ENCODE data around the gene ALOX15B. TPM values are rescaled to one million over a fixed set of nuclear protein-coding genes. Genes with fewer than 3 reads are reported as not detected.

ALOX15B gene
- total and polyA plus RNA-seq, 10 of the 15 experiments (the other 5 are each of a cell fraction or from before 2014, with no cell fraction given), result 0.01 TPM; not detected in 9

DNA sequence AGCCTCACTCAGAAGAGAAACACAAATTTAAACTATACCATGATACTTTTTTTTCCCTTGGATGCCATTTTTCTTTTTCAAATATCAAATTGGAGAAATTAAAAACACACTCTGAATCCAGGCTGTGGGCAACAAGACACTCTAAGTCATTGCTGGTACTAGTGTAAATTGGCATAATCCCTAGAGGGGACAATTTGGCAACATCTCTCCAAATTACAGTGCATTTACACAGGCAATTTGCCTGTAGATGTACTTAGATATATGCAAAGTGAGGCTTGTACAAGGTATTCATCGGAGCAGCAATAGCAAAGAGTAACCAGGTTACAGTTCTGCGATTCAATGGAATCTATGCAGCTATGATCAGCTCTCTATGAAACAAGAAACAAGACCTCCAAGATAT, 43.1 kb upstream of the ALOX15B start:
- intact Hi-C loops (cut with micrococcal nuclease; ENCODE audit: unreplicated experiment) (no loop called here), in situ Hi-C loops (cut with MboI) (no loop called here)
- ChIA-PET POLR2A (no interaction called here), SMC1A (ENCODE audit: uncharacterized antibody, unreplicated experiment) (no interaction called here), CTCF (interaction anchor here (1.1 to 2.4 kb wide), 2 partner anchors 45 to 56 kb away, joined by 3 to 10 read pairs; no protein-coding TSS in a partner anchor), RAD21 (ENCODE audit: unreplicated experiment) (no interaction called here)
- Histone ChIP-seq H3K9me3 (replicated peaks; ENCODE audit: control insufficient read depth, insufficient read depth, low read length) (no peaks in the 10 kb centered on the region), H3K4me3 (no peak overlapping the region), H2AFZ (ENCODE audit: control insufficient read depth, low read depth, low read length) (no peak overlapping the region), H3K27me3 (replicated peaks in 1 of 2; ENCODE audit: control insufficient read depth in 2 of 2, insufficient read depth in 2 of 2, low read length in 1 of 2) (no peaks in the 10 kb centered on the region), H3K4me2 (ENCODE audit: control insufficient read depth, insufficient read depth) (no peak overlapping the region), H3K4me1 (ENCODE audit: control insufficient read depth, insufficient read depth, low read length) (peaks cover 6% of the 10 kb centered on the region; the same call in 1 of the 2 replicates), H3K79me2 (ENCODE audit: control insufficient read depth, insufficient read depth, low read length) (no peaks in the 10 kb centered on the region), H3K27ac (ENCODE audit: control insufficient read depth, insufficient read depth) (no peak overlapping the region), H3K36me3 (ENCODE audit: control insufficient read depth in 2 of 2, insufficient read depth in 2 of 2, low read length in 1 of 2) (no peaks in the 10 kb centered on the region), H4K20me1 (ENCODE audit: control insufficient read depth, insufficient read depth) (no peaks in the 10 kb centered on the region), H3K9ac (ENCODE audit: control insufficient read depth, insufficient read depth, low read length) (no peak overlapping the region)
- FAIRE-seq (no peak), DNase-seq (ENCODE audit: low read depth, low spot score) (no peak), ATAC-seq (no peak)
- no TSS peak for BruUV-seq (replicated peaks)
- no peak for TF ChIP-seq CHD1 (IDR thresholded peaks at IDR 0.05; ENCODE audit: low read depth, low read length)
- no peak for TF ChIP-seq ZSCAN29 (IDR thresholded peaks at IDR 0.05)
- TF ChIP-seq NR2C2 (IDR thresholded peaks at IDR 0.05; ENCODE audit: borderline replicate concordance, control insufficient read depth, insufficient read length, low read depth), result no peak
- TF ChIP-seq HDGF (IDR thresholded peaks at IDR 0.05), result no peak
- TF ChIP-seq ZNF207 (IDR thresholded peaks at IDR 0.05; ENCODE audit: borderline replicate concordance), result no peak
- TF ChIP-seq RAD21 (IDR thresholded peaks at IDR 0.05; ENCODE audit: insufficient read depth, low read depth, low read length), result no peak
- TF ChIP-seq MEF2A (IDR thresholded peaks at IDR 0.05; ENCODE audit: insufficient read depth, low read depth, low read length), result no peak
- no peak for TF ChIP-seq LARP7 (IDR thresholded peaks at IDR 0.05)
- TF ChIP-seq NBN (IDR thresholded peaks at IDR 0.05), result no peak
- no peak for TF ChIP-seq FOXM1 (IDR thresholded peaks at IDR 0.05; ENCODE audit: low read depth, low read length)
- no peak for TF ChIP-seq REST (IDR thresholded peaks at IDR 0.05; ENCODE audit: low read depth, low read length)
- TF ChIP-seq, protein P1, sequence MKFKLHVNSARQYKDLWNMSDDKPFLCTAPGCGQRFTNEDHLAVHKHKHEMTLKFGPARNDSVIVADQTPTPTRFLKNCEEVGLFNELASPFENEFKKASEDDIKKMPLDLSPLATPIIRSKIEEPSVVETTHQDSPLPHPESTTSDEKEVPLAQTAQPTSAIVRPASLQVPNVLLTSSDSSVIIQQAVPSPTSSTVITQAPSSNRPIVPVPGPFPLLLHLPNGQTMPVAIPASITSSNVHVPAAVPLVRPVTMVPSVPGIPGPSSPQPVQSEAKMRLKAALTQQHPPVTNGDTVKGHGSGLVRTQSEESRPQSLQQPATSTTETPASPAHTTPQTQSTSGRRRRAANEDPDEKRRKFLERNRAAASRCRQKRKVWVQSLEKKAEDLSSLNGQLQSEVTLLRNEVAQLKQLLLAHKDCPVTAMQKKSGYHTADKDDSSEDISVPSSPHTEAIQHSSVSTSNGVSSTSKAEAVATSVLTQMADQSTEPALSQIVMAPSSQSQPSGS (IDR thresholded peaks at IDR 0.05; ENCODE audit: low read length), result no peak
- TF ChIP-seq ZNF622 (IDR thresholded peaks at IDR 0.05), result no peak
- no peak for TF ChIP-seq ZBTB4 (CRISPR knock-in tag; IDR thresholded peaks at IDR 0.05)
- TF ChIP-seq ZZZ3 (IDR thresholded peaks at IDR 0.05; ENCODE audit: control insufficient read depth, insufficient read length, low read depth), result no peak
- TF ChIP-seq IRF4 (IDR thresholded peaks at IDR 0.05; ENCODE audit: low read depth, low read length), result no peak
- TF ChIP-seq ESRRA (IDR thresholded peaks at IDR 0.05; ENCODE audit: low read length), result no peak
- 0% methylated on average over 2 of the region's 2 CpGs for WGBS (ENCODE audit: insufficient coverage, insufficient replicate concordance, low lambda C conversion rate, missing lambda C conversion rate)
